ENCODE results near the gene SGPP1. TPM values are rescaled to one million over a fixed set of nuclear protein-coding genes. Genes with fewer than 3 reads are reported as not detected.
"Not testable (repeated sequence)": the region's sequence is repeated elsewhere in the genome, so short reads cannot be mapped to it uniquely, and the experiment has no call there.

Gene SGPP1
- total RNA-seq, 2 donors from 2014 or later = 7.7 to 11.1 TPM

GRCh38 chr14:63673255-63673654 is 54.6 kb downstream of the SGPP1 start:
- no peak for ATAC-seq (replicated peaks)
- Mint-ChIP-seq H3K36me3 (ENCODE audit: low read depth) (peaks cover 11% of the 10 kb centered on the region), H3K9me3 (no peaks in the 10 kb centered on the region), H3K27ac (no peak overlapping the region), H3K4me3 (no peak overlapping the region), H3K27me3 (no peaks in the 10 kb centered on the region), H3K4me1 (no peaks in the 10 kb centered on the region)

GRCh38 chr14:63672417-63673180 is 55.3 kb downstream of the SGPP1 start:
- H3K9me3 Mint-ChIP-seq = no peaks in the 10 kb centered on the region

GRCh38 chr14:63671987-63672386 is 55.9 kb downstream of the SGPP1 start:
- peaks cover 5% of the 10 kb centered on the region for H3K36me3 Mint-ChIP-seq (ENCODE audit: low read depth)
- ATAC-seq (replicated peaks) = no peak
- no peak overlapping the region for H3K4me3 Mint-ChIP-seq
- no peaks in the 10 kb centered on the region for H3K9me3 Mint-ChIP-seq
- H3K27ac Mint-ChIP-seq = no peak overlapping the region
- H3K4me1 Mint-ChIP-seq = no peaks in the 10 kb centered on the region
- no peaks in the 10 kb centered on the region for H3K27me3 Mint-ChIP-seq

More at GRCh38 chr14:63672417-63673180, 55.3 kb downstream of the SGPP1 start:
- Mint-ChIP-seq H3K4me1 (no peaks in the 10 kb centered on the region), H3K4me3 (no peak overlapping the region), H3K27me3 (no peaks in the 10 kb centered on the region), H3K27ac (no peak overlapping the region), H3K36me3 (ENCODE audit: low read depth) (peaks cover 7% of the 10 kb centered on the region)
- no peak for ATAC-seq (replicated peaks)

- no peak overlapping the region for H3K4me3 Mint-ChIP-seq
- no peak overlapping the region for H3K27ac Mint-ChIP-seq
- no peaks in the 10 kb centered on the region for H3K4me1 Mint-ChIP-seq
- H3K9me3 Mint-ChIP-seq = no peaks in the 10 kb centered on the region
- no peak for ATAC-seq (replicated peaks)
- H3K36me3 Mint-ChIP-seq (ENCODE audit: low read depth) = no peaks in the 10 kb centered on the region
- H3K27me3 Mint-ChIP-seq = no peaks in the 10 kb centered on the region
These were observed 57.2 kb downstream of the SGPP1 start for GRCh38 chr14:63670692-63671091.

GRCh38 chr14:63666335-63666734 is 61.5 kb downstream of the SGPP1 start:
- Mint-ChIP-seq H3K4me3 (no peak overlapping the region), H3K27me3 (no peaks in the 10 kb centered on the region), H3K27ac (no peak overlapping the region), H3K9me3 (no peaks in the 10 kb centered on the region), H3K4me1 (no peaks in the 10 kb centered on the region), H3K36me3 (ENCODE audit: low read depth) (no peaks in the 10 kb centered on the region)
- ATAC-seq (replicated peaks) = no peak

GRCh38 chr14:63663428-63664341 is 64.2 kb downstream of the SGPP1 start:
- ATAC-seq (replicated peaks) = peak; percentile 26
- Mint-ChIP-seq H3K4me1 (no peaks in the 10 kb centered on the region), H3K4me3 (no peak overlapping the region), H3K36me3 (ENCODE audit: low read depth) (peaks cover 6% of the 10 kb centered on the region), H3K27me3 (no peaks in the 10 kb centered on the region), H3K27ac (no peak overlapping the region), H3K9me3 (no peaks in the 10 kb centered on the region)

GRCh38 chr14:63662776-63663175 is 65.1 kb downstream of the SGPP1 start:
- Mint-ChIP-seq H3K4me1 (no peaks in the 10 kb centered on the region), H3K27ac (no peak overlapping the region), H3K36me3 (ENCODE audit: low read depth) (peaks cover 6% of the 10 kb centered on the region), H3K27me3 (no peaks in the 10 kb centered on the region), H3K9me3 (no peaks in the 10 kb centered on the region), H3K4me3 (no peak overlapping the region)
- ATAC-seq (replicated peaks) = no peak

GRCh38 chr14:63661881-63662280 is 66.0 kb downstream of the SGPP1 start:
- H3K9me3 Mint-ChIP-seq; H3K36me3 Mint-ChIP-seq (ENCODE audit: low read depth); ATAC-seq (replicated peaks); H3K4me1 Mint-ChIP-seq; H3K27me3 Mint-ChIP-seq; H3K4me3 Mint-ChIP-seq; H3K27ac Mint-ChIP-seq: not testable (repeated sequence)

GRCh38 chr14:63659726-63660125 is 68.1 kb downstream of the SGPP1 start:
- H3K9me3 Mint-ChIP-seq = no peaks in the 10 kb centered on the region
- no peak overlapping the region for H3K4me3 Mint-ChIP-seq
- H3K4me1 Mint-ChIP-seq = no peaks in the 10 kb centered on the region
- ATAC-seq (replicated peaks) = no peak
- peaks cover 6% of the 10 kb centered on the region for H3K36me3 Mint-ChIP-seq (ENCODE audit: low read depth)
- H3K27ac Mint-ChIP-seq = no peak overlapping the region
- no peaks in the 10 kb centered on the region for H3K27me3 Mint-ChIP-seq

GRCh38 chr14:63656194-63656593 is 71.7 kb downstream of the SGPP1 start:
- peaks cover 6% of the 10 kb centered on the region for H3K36me3 Mint-ChIP-seq (ENCODE audit: low read depth)
- H3K4me1 Mint-ChIP-seq = no peaks in the 10 kb centered on the region
- H3K9me3 Mint-ChIP-seq = no peaks in the 10 kb centered on the region

GRCh38 chr14:63654936-63655335 is 72.9 kb downstream of the SGPP1 start:
- no peak for ATAC-seq (replicated peaks)
- H3K36me3 Mint-ChIP-seq (ENCODE audit: low read depth) = peaks cover 6% of the 10 kb centered on the region
- H3K27me3 Mint-ChIP-seq = no peaks in the 10 kb centered on the region
- no peaks in the 10 kb centered on the region for H3K9me3 Mint-ChIP-seq
- no peak overlapping the region for H3K4me3 Mint-ChIP-seq
- H3K27ac Mint-ChIP-seq = no peak overlapping the region
- H3K4me1 Mint-ChIP-seq = peaks cover 5% of the 10 kb centered on the region

More at GRCh38 chr14:63656194-63656593, 71.7 kb downstream of the SGPP1 start:
- no peak for ATAC-seq (replicated peaks)
- Mint-ChIP-seq H3K27ac (no peak overlapping the region), H3K27me3 (no peaks in the 10 kb centered on the region), H3K4me3 (no peak overlapping the region)

GRCh38 chr14:63654346-63654745 is 73.5 kb downstream of the SGPP1 start:
- Mint-ChIP-seq H3K36me3 (ENCODE audit: low read depth) (peaks cover 2% of the 10 kb centered on the region), H3K27ac (no peak overlapping the region), H3K4me3 (no peak overlapping the region), H3K4me1 (peaks cover 10% of the 10 kb centered on the region), H3K27me3 (no peaks in the 10 kb centered on the region), H3K9me3 (no peaks in the 10 kb centered on the region)
- no peak for ATAC-seq (replicated peaks)

- H3K27ac Mint-ChIP-seq = peak overlapping the region; percentile 82
- peak; percentile 62 for ATAC-seq (replicated peaks)
- no peaks in the 10 kb centered on the region for H3K36me3 Mint-ChIP-seq (ENCODE audit: low read depth)
- peaks cover 16% of the 10 kb centered on the region for H3K4me1 Mint-ChIP-seq
- no peaks in the 10 kb centered on the region for H3K27me3 Mint-ChIP-seq
- no peaks in the 10 kb centered on the region for H3K9me3 Mint-ChIP-seq
- peak overlapping the region; percentile 36 for H3K4me3 Mint-ChIP-seq
These were observed 75.5 kb downstream of the SGPP1 start for GRCh38 chr14:63652406-63652805.

- peaks cover 16% of the 10 kb centered on the region for H3K4me1 Mint-ChIP-seq
- H3K27ac Mint-ChIP-seq = peak overlapping the region; percentile 92
- H3K4me3 Mint-ChIP-seq = peak overlapping the region; percentile 73
- peak; percentile 89 for ATAC-seq (replicated peaks)
- no peaks in the 10 kb centered on the region for H3K36me3 Mint-ChIP-seq (ENCODE audit: low read depth)
- H3K27me3 Mint-ChIP-seq = no peaks in the 10 kb centered on the region
- H3K9me3 Mint-ChIP-seq = no peaks in the 10 kb centered on the region
These were observed 77.5 kb downstream of the SGPP1 start for GRCh38 chr14:63650256-63650952.
